ENCODE data around the gene COX4I2.

Gene COX4I2

DNA sequence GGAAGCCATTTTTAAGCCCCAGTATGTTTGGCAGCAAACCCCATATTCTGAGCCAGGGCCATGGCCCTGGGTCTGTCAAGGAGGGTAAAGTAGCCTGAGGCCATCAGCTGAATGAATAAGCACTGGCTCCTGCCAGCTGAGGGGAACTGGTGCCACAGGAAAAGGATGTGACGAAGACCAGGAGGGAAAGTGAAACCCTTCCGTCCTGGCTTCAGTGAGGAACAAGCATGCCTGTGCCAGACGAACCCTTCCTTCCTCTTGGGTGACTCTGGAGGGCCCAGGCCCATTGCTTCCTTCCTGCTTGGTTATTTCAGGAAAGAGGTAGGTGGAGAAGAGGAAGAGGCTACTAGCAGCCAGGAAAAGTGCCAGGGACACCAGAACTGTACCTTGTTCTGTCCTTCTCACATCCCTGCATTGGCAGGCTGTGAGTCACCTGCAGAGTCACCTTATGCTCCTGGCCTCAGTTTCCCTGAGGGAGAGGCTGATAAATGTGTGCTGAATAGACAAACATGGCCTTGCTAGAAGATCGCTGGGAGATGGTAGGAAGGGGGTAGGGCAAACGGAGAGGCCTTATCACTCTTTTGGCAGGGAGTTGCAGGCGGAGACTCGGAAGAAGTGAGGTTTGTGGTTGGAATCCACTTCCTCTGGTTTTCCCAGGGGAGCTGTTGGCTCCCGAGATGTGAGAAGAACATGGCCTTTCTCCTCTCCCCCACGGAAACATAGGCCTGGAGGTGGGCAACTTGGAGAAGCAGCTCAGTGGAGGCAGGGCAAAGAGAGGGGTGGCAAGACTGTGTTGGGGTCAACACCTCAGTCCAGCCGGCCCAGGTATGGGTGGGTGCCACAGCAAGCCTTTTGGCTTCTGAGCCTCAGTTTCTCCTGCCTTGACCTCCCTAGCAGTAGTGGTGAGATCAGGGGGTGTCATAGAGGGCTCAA is 37.4 kb downstream of the COX4I2 start (continued):
- TF ChIP-seq ZNF292 (tag by site-specific recombination; IDR thresholded peaks at IDR 0.05; ENCODE audit: borderline replicate concordance, low read depth), result no peak
- no peak for TF ChIP-seq ZNF426 (tag by site-specific recombination; IDR thresholded peaks at IDR 0.05)
- no peak for TF ChIP-seq ZNF544 (tag by site-specific recombination; IDR thresholded peaks at IDR 0.05)
- TF ChIP-seq TRIM28 (IDR thresholded peaks at IDR 0.05; ENCODE audit: borderline replicate concordance, low read length), result no peak
- TF ChIP-seq OSR2 (tag by site-specific recombination; IDR thresholded peaks at IDR 0.05), result peak; percentile 72
- TF ChIP-seq, protein P1, sequence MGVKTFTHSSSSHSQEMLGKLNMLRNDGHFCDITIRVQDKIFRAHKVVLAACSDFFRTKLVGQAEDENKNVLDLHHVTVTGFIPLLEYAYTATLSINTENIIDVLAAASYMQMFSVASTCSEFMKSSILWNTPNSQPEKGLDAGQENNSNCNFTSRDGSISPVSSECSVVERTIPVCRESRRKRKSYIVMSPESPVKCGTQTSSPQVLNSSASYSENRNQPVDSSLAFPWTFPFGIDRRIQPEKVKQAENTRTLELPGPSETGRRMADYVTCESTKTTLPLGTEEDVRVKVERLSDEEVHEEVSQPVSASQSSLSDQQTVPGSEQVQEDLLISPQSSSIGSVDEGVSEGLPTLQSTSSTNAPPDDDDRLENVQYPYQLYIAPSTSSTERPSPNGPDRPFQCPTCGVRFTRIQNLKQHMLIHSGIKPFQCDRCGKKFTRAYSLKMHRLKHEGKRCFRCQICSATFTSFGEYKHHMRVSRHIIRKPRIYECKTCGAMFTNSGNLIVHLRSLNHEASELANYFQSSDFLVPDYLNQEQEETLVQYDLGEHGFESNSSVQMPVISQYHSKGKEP (tag by site-specific recombination; IDR thresholded peaks at IDR 0.05), result no peak
- TF ChIP-seq FEZF1 (tag by site-specific recombination; IDR thresholded peaks at IDR 0.05), result peak; percentile 32; the same call in 1 of the 2 replicates
- 0 out of 2 replicates have a peak, but pooled peaks have one; percentile 25 for TF ChIP-seq KLF1 (tag by site-specific recombination; IDR thresholded peaks at IDR 0.05)
- TF ChIP-seq ZNF626 (tag by site-specific recombination; IDR thresholded peaks at IDR 0.05), result no peak
- TF ChIP-seq ZNF112 (tag by site-specific recombination; IDR thresholded peaks at IDR 0.05), result no peak
- no peak for TF ChIP-seq SETDB1 (IDR thresholded peaks at IDR 0.05; ENCODE audit: insufficient read length, low read length)
- TF ChIP-seq ZNF133 (tag by site-specific recombination; IDR thresholded peaks at IDR 0.05), result no peak
- TF ChIP-seq ZNF114 (tag by site-specific recombination; IDR thresholded peaks at IDR 0.05), result no peak
- no peak for TF ChIP-seq ZNF404 (tag by site-specific recombination; IDR thresholded peaks at IDR 0.05)
- TF ChIP-seq ZNF747 (tag by site-specific recombination; IDR thresholded peaks at IDR 0.05), result no peak
- no peak for TF ChIP-seq ZNF169 (tag by site-specific recombination; IDR thresholded peaks at IDR 0.05)
- TF ChIP-seq SCRT2 (tag by site-specific recombination; IDR thresholded peaks at IDR 0.05), result no peak
- no peak for TF ChIP-seq ZNF248 (tag by site-specific recombination; IDR thresholded peaks at IDR 0.05)
- TF ChIP-seq, protein P2, sequence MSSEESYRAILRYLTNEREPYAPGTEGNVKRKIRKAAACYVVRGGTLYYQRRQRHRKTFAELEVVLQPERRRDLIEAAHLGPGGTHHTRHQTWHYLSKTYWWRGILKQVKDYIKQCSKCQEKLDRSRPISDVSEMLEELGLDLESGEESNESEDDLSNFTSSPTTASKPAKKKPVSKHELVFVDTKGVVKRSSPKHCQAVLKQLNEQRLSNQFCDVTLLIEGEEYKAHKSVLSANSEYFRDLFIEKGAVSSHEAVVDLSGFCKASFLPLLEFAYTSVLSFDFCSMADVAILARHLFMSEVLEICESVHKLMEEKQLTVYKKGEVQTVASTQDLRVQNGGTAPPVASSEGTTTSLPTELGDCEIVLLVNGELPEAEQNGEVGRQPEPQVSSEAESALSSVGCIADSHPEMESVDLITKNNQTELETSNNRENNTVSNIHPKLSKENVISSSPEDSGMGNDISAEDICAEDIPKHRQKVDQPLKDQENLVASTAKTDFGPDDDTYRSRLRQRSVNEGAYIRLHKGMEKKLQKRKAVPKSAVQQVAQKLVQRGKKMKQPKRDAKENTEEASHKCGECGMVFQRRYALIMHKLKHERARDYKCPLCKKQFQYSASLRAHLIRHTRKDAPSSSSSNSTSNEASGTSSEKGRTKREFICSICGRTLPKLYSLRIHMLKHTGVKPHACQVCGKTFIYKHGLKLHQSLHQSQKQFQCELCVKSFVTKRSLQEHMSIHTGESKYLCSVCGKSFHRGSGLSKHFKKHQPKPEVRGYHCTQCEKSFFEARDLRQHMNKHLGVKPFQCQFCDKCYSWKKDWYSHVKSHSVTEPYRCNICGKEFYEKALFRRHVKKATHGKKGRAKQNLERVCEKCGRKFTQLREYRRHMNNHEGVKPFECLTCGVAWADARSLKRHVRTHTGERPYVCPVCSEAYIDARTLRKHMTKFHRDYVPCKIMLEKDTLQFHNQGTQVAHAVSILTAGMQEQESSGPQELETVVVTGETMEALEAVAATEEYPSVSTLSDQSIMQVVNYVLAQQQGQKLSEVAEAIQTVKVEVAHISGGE (tag by site-specific recombination; conservative IDR thresholded peaks at IDR 0.05; ENCODE audit: low read depth), result no peak
- TF ChIP-seq BCL11B (tag by site-specific recombination; IDR thresholded peaks at IDR 0.05; ENCODE audit: low read depth), result no peak
- no peak for TF ChIP-seq ZNF776 (tag by site-specific recombination; IDR thresholded peaks at IDR 0.05; ENCODE audit: borderline replicate concordance)
- no peak for TF ChIP-seq ZNF530 (tag by site-specific recombination; IDR thresholded peaks at IDR 0.05; ENCODE audit: low read depth)
- no peak for TF ChIP-seq ZBTB1 (tag by site-specific recombination; IDR thresholded peaks at IDR 0.05)
- TF ChIP-seq ZNF221 (tag by site-specific recombination; IDR thresholded peaks at IDR 0.05; ENCODE audit: borderline replicate concordance), result no peak
- no peak for TF ChIP-seq ZNF610 (tag by site-specific recombination; IDR thresholded peaks at IDR 0.05; ENCODE audit: borderline replicate concordance)
- no peak for TF ChIP-seq ZNF175 (tag by site-specific recombination; IDR thresholded peaks at IDR 0.05)
- TF ChIP-seq PRDM1 (tag by site-specific recombination; IDR thresholded peaks at IDR 0.05), result no peak
- no peak for TF ChIP-seq ZNF416 (tag by site-specific recombination; IDR thresholded peaks at IDR 0.05)
- TF ChIP-seq SCRT1 (tag by site-specific recombination; IDR thresholded peaks at IDR 0.05; ENCODE audit: borderline replicate concordance), result no peak
- TF ChIP-seq ZNF677 (tag by site-specific recombination; IDR thresholded peaks at IDR 0.05), result no peak
- TF ChIP-seq, protein P3, sequence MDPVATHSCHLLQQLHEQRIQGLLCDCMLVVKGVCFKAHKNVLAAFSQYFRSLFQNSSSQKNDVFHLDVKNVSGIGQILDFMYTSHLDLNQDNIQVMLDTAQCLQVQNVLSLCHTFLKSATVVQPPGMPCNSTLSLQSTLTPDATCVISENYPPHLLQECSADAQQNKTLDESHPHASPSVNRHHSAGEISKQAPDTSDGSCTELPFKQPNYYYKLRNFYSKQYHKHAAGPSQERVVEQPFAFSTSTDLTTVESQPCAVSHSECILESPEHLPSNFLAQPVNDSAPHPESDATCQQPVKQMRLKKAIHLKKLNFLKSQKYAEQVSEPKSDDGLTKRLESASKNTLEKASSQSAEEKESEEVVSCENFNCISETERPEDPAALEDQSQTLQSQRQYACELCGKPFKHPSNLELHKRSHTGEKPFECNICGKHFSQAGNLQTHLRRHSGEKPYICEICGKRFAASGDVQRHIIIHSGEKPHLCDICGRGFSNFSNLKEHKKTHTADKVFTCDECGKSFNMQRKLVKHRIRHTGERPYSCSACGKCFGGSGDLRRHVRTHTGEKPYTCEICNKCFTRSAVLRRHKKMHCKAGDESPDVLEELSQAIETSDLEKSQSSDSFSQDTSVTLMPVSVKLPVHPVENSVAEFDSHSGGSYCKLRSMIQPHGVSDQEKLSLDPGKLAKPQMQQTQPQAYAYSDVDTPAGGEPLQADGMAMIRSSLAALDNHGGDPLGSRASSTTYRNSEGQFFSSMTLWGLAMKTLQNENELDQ (tag by site-specific recombination; IDR thresholded peaks at IDR 0.05; ENCODE audit: low read depth), result no peak
- TF ChIP-seq ZBTB17 (tag by site-specific recombination; IDR thresholded peaks at IDR 0.05), result 0 out of 2 replicates have a peak, but pooled peaks have one; percentile 10
- TF ChIP-seq, protein P4, sequence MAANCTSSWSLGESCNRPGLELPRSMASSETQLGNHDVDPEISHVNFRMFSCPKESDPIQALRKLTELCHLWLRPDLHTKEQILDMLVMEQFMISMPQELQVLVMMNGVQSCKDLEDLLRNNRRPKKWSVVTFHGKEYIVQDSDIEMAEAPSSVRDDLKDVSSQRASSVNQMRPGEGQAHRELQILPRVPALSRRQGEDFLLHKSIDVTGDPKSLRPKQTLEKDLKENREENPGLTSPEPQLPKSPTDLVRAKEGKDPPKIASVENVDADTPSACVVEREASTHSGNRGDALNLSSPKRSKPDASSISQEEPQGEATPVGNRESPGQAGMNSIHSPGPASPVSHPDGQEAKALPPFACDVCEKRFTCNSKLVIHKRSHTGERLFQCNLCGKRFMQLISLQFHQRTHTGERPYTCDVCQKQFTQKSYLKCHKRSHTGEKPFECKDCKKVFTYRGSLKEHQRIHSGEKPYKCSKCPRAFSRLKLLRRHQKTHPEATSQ (tag by site-specific recombination; IDR thresholded peaks at IDR 0.05), result no peak
